Esophagus muscularis mucosa (tissue), 4 donors: ENCODE measurements around the gene HIKESHI. TPM values are rescaled to one million over a fixed set of nuclear protein-coding genes. Genes with fewer than 3 reads are reported as not detected.
A peak's percentile ranks its signal among the peaks of the same experiment; 100 is the strongest.

Experiments
- DNase-seq: peaks from one replicate; pipeline ENCODE4 v3.0.0-alpha.2; 2017; ENCODE audit errors: extremely low spot score
- H3K27ac ChIP-seq, 4 donors: fragments of 200-600 bp; sonication (generic); replicated peaks in 1 of 4; 1 replicate in 3 of 4; 2 replicates in 1 of 4; pipeline ENCODE4 v1.5.1; 2016 to 2019; ENCODE audit warnings: mild to moderate bottlenecking in 1 of 4
- H3K27me3 ChIP-seq, 4 donors: fragments of 200-600 bp; sonication (generic); one replicate each; pipeline versions ENCODE4 v1.5.1 to v1.6.0; 2016 to 2019
- H3K36me3 ChIP-seq, 4 donors: fragments of 200-600 bp; sonication (generic); one replicate each; pipeline ENCODE4 v1.5.1; 2016 to 2019
- H3K4me1 ChIP-seq, 4 donors: fragments of 200-600 bp; sonication (generic); one replicate each; pipeline ENCODE4 v1.5.1; 2016 to 2019
- H3K4me3 ChIP-seq, 4 donors: fragments of 200-600 bp; sonication (generic); 1 replicate in 2 of 4; 2 replicates in 2 of 4; pipeline ENCODE4 v1.5.1; 2016 to 2019; ENCODE audit warnings: mild to moderate bottlenecking in 4 of 4, moderate library complexity in 1 of 4
- H3K9me3 ChIP-seq, 4 donors: fragments of 200-600 bp; sonication (generic); 1 replicate in 3 of 4; 2 replicates in 1 of 4; pipeline ENCODE4 v1.5.1; 2016 to 2019
- CTCF ChIP-seq, 3 experiments: fragments of 200-600 bp in 2 of 3; fragments of 450-650 bp in 1 of 3; sonication (generic) in 2 of 3; IDR thresholded peaks; one replicate each; pipeline ENCODE4 v1.5.1; 2017 to 2019; ENCODE audit warnings: antibody characterized with exemption in 3 of 3, mild to moderate bottlenecking in 2 of 3, moderate library complexity in 1 of 3
- EP300 ChIP-seq: sonication (generic); formaldehyde crosslinking; IDR thresholded peaks from one replicate; pipeline ENCODE4 v1.6.1; 2017; ENCODE audit warnings: antibody characterized with exemption
- POLR2A ChIP-seq: fragments of 450-650 bp; IDR thresholded peaks from one replicate; pipeline ENCODE4 v1.6.1; 2017; ENCODE audit warnings: antibody characterized with exemption, moderate library complexity, mild to moderate bottlenecking, low read depth
- POLR2AphosphoS5 ChIP-seq, 2 donors: sonication (generic); formaldehyde crosslinking; IDR thresholded peaks; one replicate each; pipeline ENCODE4 v1.6.1; 2017; ENCODE audit warnings: antibody characterized with exemption in 2 of 2
- WGBS: methylation state at CpG from one replicate; pipeline ENCODE4 v1.1.5; 2018; 5-methylcytosine and 5-hydroxymethylcytosine counted together
- intact Hi-C: fragments of 100-400 bp; cut with DNase I; formaldehyde crosslinking; loops from one replicate; pipeline ENCODE4 v1.15.1; 2023
- total RNA-seq, 4 donors: library from RNA; depleted of rRNA; stranded (reverse); fragments of >200 nt; gene quantifications; one replicate each; pipeline versions ENCODE4 v1.1.0 to v1.2.1, GENCODE V29; 2016

The HIKESHI gene
- total RNA-seq, 4 donors from 2014 or later = 37.1 to 52.7 (median 41.2) TPM

GRCh38 chr11:86360775-86361395 lies 58.8 kb downstream of the HIKESHI start:
- no peaks in the 10 kb centered on the region for H3K9me3 ChIP-seq
- H3K4me1 ChIP-seq = no peaks in the 10 kb centered on the region
- no peaks in the 10 kb centered on the region for H3K36me3 ChIP-seq
- no peaks in the 10 kb centered on the region for H3K27me3 ChIP-seq
- intact Hi-C loops = no loop called here
- DNase-seq = no peak
- 66% methylated on average over 2 of the region's 2 CpGs for WGBS
- H3K4me3 ChIP-seq = no peak overlapping the region
- no peak for TF ChIP-seq POLR2A
- no peak for TF ChIP-seq EP300
- no peak for TF ChIP-seq POLR2AphosphoS5 (IDR thresholded peaks at IDR 0.05)
- peak in 1 of 3 experiments; percentile 2 for TF ChIP-seq CTCF (IDR thresholded peaks at IDR 0.05)
- no peak overlapping the region for H3K27ac ChIP-seq

- Histone ChIP-seq H3K9me3 (no peaks in the 10 kb centered on the region), H3K36me3 (no peaks in the 10 kb centered on the region), H3K27me3 (no peaks in the 10 kb centered on the region), H3K27ac (no peak overlapping the region), H3K4me1 (no peaks in the 10 kb centered on the region), H3K4me3 (no peak overlapping the region)
- DNase-seq = no peak
- TF ChIP-seq POLR2A (no peak), EP300 (no peak), CTCF (IDR thresholded peaks at IDR 0.05) (no peak), POLR2AphosphoS5 (IDR thresholded peaks at IDR 0.05) (no peak)
- intact Hi-C loops = no loop called here
- 100% methylated on average over 1 of the region's 1 CpG for WGBS
These were observed 61.4 kb downstream of the HIKESHI start for GRCh38 chr11:86363424-86363823.

GRCh38 chr11:86365546-86365945 lies 63.5 kb downstream of the HIKESHI start:
- DNase-seq = no peak
- intact Hi-C loops = no loop called here
- no peaks in the 10 kb centered on the region for H3K36me3 ChIP-seq
- H3K4me3 ChIP-seq = no peak overlapping the region
- H3K27ac ChIP-seq = no peak overlapping the region
- TF ChIP-seq CTCF (IDR thresholded peaks at IDR 0.05) = no peak
- TF ChIP-seq POLR2A = no peak
- no peak for TF ChIP-seq EP300
- TF ChIP-seq POLR2AphosphoS5 (IDR thresholded peaks at IDR 0.05) = no peak
- H3K9me3 ChIP-seq = no peaks in the 10 kb centered on the region
- no peaks in the 10 kb centered on the region for H3K4me1 ChIP-seq
- 91% methylated on average over 2 of the region's 2 CpGs for WGBS
- H3K27me3 ChIP-seq = no peaks in the 10 kb centered on the region

GRCh38 chr11:86369668-86370067 lies 67.6 kb downstream of the HIKESHI start:
- Histone ChIP-seq H3K9me3 (no peaks in the 10 kb centered on the region), H3K4me3 (no peak overlapping the region), H3K27me3 (no peaks in the 10 kb centered on the region), H3K4me1 (peaks cover 0 to 5% (median 2%) of the 10 kb centered on the region in 4 donors), H3K27ac (no peak overlapping the region), H3K36me3 (no peaks in the 10 kb centered on the region)
- DNase-seq = no peak
- intact Hi-C loops = no loop called here
- 86% methylated on average over 7 of the region's 7 CpGs for WGBS
- no peak for TF ChIP-seq POLR2AphosphoS5 (IDR thresholded peaks at IDR 0.05)
- TF ChIP-seq POLR2A = no peak
- no peak for TF ChIP-seq EP300

- intact Hi-C loops = no loop called here
- no peak overlapping the region for H3K4me3 ChIP-seq
- TF ChIP-seq POLR2AphosphoS5 (IDR thresholded peaks at IDR 0.05) (no peak), EP300 (no peak), CTCF (IDR thresholded peaks at IDR 0.05) (no peak), POLR2A (no peak)
- no peaks in the 10 kb centered on the region for H3K36me3 ChIP-seq
- no peaks in the 10 kb centered on the region for H3K27me3 ChIP-seq
- peaks cover 0 to 7% (median 4%) of the 10 kb centered on the region in 4 donors for H3K4me1 ChIP-seq
- WGBS = 76% methylated on average over 4 of the region's 4 CpGs
- no peaks in the 10 kb centered on the region for H3K9me3 ChIP-seq
- H3K27ac ChIP-seq = no peak overlapping the region
- no peak for DNase-seq
These were observed 68.1 kb downstream of the HIKESHI start for GRCh38 chr11:86370171-86370570.
